22Rv1 (cell line): ENCODE measurements around the gene CAPN15.

Source experiments
- H3K27ac ChIP-seq: fragments of 450-650 bp; 2 replicates; pipeline ENCODE4 v1.5.1; 2017
- CTCF ChIP-seq: fragments of 450-650 bp; IDR thresholded peaks from 2 replicates; pipeline ENCODE4 v1.5.1; 2017; ENCODE audit warnings: mild to moderate bottlenecking
- ZFX ChIP-seq: fragments of 450-650 bp; IDR thresholded peaks from 2 replicates; pipeline ENCODE4 v1.6.1; 2017; ENCODE audit warnings: antibody characterized with exemption, borderline replicate concordance

The CAPN15 gene

GRCh38 chr16:528111-529011 lies 849 bp downstream of the CAPN15 start:
- H3K27ac ChIP-seq = peak overlapping the region; percentile 94
- TF ChIP-seq ZFX (no peak), CTCF (no peak)

GRCh38 chr16:529012-529575 lies 1.6 kb downstream of the CAPN15 start:
- TF ChIP-seq ZFX (no peak), CTCF (no peak)
- H3K27ac ChIP-seq = peak overlapping the region; percentile 94

GRCh38 chr16:530111-530817 lies 2.8 kb downstream of the CAPN15 start:
- TF ChIP-seq CTCF (no peak), ZFX (no peak)
- no peak overlapping the region for H3K27ac ChIP-seq

GRCh38 chr16:531494-532125 lies 4.1 kb downstream of the CAPN15 start:
- no peak overlapping the region for H3K27ac ChIP-seq
- TF ChIP-seq CTCF (no peak), ZFX (no peak)

- TF ChIP-seq CTCF (no peak), ZFX (no peak)
- H3K27ac ChIP-seq = no peak overlapping the region
Observed at GRCh38 chr16:533391-534123, 6.0 kb downstream of the CAPN15 start.

GRCh38 chr16:534135-534534 lies 6.6 kb downstream of the CAPN15 start:
- no peak overlapping the region for H3K27ac ChIP-seq
- no peak for TF ChIP-seq CTCF
- no peak for TF ChIP-seq ZFX
